SKM-1 (cell line): ENCODE results near the gene THBS2.
"Not testable (repeated sequence)": the region's sequence is repeated elsewhere in the genome, so short reads cannot be mapped to it uniquely, and the experiment has no call there.

Experiments used
- DNase-seq: peaks from one replicate; lab custom pipeline; 2025; ENCODE audit not compliant: unreplicated experiment; lab: John Stamatoyannopoulos, UW

The THBS2 gene

DNA sequence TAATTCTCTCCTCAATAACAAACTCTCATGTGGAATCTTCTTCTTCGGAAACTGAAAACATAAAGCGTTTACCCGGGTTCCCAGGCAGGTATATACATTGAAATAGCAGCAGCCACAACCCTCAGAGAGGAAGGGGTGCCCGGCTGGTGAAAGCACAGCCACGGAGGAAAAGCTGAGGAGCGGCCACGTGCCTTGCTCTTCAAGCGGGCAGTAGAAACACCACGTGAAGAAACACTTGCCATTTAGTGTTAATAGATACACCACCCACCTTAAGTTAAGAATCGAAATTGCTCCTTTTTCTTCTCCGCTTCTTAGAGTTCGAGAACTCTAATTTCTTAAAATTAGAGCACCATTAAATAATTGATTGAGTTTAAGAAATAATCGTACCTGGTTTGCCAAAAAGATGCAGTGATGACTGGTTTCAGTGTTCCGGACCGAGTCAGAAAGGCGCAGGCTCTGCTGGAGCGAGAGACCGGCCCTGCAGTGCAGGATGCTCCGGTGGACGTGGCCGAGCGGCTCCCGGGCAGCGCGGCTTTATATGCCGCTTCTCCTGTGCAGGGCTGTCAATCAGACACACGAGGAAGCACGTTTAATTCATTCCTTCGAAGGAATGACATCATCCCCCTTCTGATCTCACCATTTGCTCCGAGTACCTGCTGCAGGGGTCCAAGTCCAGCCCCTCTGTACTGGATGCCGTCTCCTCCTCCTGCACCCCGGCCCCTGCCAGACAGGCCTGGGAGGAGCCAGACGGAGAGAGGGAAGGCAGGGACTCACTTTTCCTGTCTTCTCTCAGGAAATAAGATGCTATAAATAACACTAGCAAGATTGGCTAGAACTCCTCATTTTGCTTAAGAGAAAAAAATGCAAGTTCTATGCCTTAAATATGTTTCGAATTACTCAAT, at the start of gene THBS2:
Gene THBS2 (minus strand): TSS at position 510 of the 902 bp plus-strand sequence. CDS start 3,062 bp downstream, outside the sequence.
- no peak for DNase-seq

GRCh38 chr6:169302716-169303115, 49.1 kb upstream of the THBS2 start:
- no peak for DNase-seq

GRCh38 chr6:169302255-169302654, 48.6 kb upstream of the THBS2 start:
- no peak for DNase-seq

DNA sequence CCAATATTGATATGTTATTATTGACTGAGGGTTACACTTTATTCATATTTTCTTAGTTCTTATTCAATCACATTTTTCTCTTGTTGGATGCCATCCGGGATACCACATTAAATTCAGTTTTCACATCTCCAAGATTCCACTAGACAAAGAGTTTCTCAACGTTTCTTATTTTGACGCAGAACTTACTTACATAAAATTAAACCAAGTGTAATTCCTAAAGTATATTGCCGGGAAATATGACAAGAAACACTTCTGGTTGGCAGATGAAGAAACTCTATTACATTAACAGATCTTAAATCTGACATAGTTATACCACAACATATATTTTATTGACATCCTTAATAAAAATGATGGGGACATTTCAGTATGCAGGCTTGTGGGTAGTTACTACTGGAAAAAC, 47.3 kb upstream of the THBS2 start:
- DNase-seq, result no peak

GRCh38 chr6:169298626-169299025, 45.0 kb upstream of the THBS2 start:
- DNase-seq, result not testable (repeated sequence)

DNA sequence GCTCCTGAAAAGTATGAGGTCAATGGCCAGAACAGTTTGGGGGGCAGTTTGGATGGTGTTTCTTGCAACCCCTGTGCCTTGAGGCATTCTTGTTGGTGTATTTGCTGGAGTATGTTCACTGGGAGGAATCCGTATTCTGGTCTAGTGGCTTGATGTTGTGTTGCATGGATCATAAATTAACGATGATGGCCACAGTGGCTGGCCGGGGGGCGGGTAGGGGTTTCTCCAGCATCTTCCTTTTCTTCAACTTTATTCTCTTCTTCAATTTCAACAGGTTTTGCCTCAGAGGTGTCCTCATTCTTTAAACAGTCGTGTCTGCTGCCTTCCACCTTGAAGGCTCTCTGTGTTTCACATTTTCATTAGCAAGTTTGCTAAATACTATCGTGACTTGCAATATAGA, 43.0 kb upstream of the THBS2 start:
- DNase-seq, result no peak

DNA sequence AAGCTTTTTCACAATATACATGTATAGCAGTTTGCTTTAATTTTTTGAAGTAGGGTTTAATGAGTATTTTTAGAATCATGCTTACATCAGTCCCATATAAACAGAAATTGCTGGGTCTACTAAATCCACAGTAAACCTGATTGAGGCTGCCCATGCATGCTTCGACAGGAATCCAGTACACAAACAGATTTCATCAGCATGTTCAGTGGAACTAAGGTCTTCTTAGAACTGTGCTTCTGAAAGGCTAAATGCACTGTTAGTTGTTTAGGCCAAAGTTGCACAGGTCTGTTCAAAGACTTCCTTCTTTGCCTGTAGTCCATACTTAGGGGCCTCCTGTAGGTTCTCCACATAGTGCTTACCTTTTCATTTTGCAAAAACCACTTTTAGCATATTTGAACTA, 42.5 kb upstream of the THBS2 start:
- DNase-seq, result no peak

GRCh38 chr6:169293196-169293595, 39.5 kb upstream of the THBS2 start:
- no peak for DNase-seq

DNA sequence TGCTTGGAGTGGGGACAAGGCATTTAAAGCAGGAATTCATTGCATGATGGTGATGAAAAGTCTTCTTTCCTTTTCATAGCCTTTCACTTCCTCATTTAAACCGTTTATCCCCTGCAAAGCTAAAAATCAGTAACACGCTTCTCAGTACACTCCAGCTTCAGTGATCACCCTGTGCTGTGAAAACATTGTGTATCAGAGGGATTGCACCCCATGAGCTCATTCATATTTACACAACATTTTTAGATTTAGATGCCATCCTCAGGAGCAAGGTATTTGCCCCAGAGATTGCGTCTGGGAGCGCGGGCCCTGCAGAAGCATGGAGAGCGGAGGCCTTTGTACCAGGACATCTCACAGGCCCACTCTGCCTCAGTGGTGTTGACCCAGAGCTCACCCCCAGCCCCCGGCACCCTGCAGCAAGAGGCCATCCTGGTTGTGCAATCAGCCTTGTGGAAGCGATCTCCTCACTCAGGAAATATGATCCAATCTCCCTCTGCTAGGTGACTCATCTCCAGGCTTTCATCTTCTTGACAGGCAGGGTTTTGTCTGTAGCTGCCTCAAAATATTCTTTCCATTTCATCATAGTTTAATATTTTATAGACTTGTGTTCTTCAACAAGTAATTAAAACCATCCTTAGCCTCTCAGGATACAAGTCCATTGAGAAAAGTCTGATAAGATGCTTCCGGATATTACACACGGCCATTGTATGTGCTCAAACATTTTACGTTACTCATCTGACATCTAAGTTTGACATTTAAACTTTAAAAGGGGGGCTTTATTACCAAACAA, 38.9 kb upstream of the THBS2 start:
- peak; percentile 68 for DNase-seq

GRCh38 chr6:169291646-169292337, 38.1 kb upstream of the THBS2 start:
- no peak for DNase-seq

GRCh38 chr6:169291148-169291547, 37.5 kb upstream of the THBS2 start:
- no peak for DNase-seq

- DNase-seq, result peak; percentile 47
Measured at GRCh38 chr6:169289619-169290339, 36.1 kb upstream of the THBS2 start.

DNA sequence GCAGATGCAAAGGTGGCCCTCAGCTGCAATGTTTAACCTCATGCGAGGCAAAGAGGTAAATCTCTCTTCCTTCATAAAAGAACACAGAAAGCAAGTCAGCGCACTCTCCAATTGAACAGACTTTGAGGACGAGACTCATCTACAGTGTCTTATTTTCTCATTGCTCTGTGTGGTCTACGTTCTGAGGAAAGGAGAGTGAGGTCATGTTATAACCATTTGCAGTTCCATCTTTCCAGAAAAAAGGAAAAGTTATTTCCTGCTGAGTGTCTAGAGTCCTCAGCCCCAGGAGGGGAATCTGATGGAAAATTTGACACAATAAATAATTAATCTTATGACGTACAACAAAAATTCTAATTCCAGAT, 35.6 kb upstream of the THBS2 start:
- DNase-seq, result no peak

- no peak for DNase-seq
Measured at GRCh38 chr6:169288591-169288990, 34.9 kb upstream of the THBS2 start.

- DNase-seq, result no peak
Measured at GRCh38 chr6:169287675-169288074, 34.0 kb upstream of the THBS2 start.

DNA sequence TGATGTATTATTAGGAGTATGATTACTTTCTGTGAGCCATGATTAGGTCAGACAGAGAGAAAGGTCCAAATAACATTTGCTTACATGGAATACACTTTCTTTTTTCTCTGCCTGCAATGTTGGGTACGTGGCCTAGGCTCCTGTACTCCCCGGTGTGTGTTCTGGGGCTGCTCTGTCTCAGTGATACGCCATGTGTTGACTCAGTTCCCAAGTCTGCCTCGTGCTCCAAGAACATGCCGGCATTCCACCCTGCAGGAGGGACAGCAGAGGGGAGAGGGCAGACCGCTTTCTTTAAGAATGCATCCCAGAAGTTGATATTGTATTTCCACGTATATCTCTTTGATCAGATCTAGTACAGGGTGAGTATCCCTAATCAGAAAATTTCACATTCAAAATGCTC, 33.3 kb upstream of the THBS2 start:
- DNase-seq, result no peak

GRCh38 chr6:169285165-169285564, 31.5 kb upstream of the THBS2 start:
- DNase-seq, result no peak

DNA sequence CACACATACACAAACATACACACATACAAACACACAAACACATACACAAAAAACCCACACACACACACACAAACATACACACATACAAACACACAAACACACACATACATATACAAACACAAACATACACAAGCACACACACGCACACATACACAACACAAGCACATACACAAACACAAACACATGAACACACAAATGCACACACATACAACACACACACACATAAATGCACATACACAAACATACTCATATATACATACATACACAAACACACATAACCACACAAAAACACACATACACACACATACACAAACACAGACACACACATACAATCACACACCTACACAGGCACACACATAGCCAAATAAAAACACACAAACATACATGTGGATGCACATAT, 30.3 kb upstream of the THBS2 start:
- no peak for DNase-seq

DNA sequence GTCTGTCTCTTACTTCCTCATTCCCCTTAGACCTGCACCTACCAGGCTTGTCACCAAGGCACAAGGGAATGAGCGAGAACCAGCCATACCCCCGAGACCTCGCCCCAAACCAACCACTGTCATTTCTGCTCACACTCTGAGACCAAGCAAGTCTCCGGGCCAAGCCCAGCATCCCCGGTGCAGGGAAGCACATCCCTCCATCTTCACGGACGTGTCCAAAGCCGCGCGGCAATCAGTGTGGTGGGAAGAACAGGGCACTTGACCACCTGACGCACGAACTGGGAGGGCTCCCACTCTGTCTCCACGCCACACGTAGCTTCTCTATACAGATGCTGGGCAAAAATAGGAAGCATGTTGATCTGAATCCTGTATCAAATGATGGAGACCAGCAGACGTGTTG, 28.4 kb upstream of the THBS2 start:
- no peak for DNase-seq

DNA sequence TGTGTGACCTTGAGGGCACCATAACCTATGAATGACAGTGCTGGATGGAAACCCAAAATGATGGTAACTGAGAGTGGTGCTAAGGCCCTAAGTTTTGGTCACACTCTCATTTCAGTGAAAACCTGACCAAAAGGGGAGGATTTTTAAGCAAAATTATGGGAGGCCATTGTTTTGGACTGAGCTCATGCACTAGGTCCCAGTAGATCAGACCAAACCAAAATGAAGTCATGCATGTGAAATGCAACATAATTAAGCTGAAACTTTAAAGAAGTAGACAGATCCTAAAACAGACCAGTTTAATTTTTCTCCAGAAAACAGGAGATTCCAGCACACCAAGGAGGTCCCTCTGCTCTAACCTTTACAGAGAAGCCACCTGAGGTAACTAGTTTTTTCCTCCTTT, 24.0 kb upstream of the THBS2 start:
- DNase-seq, result no peak

GRCh38 chr6:169274781-169275180, 21.1 kb upstream of the THBS2 start:
- DNase-seq, result no peak
